ENCODE measurements around the gene FBXL17. TPM values are rescaled to one million over a fixed set of nuclear protein-coding genes. Genes with fewer than 3 reads are reported as not detected.

FBXL17 gene
- total and polyA plus RNA-seq, 2 of the 4 experiments (the other 2 are of a cell fraction), result 3.9 to 8.1 TPM

- Histone ChIP-seq H3K27ac (ENCODE audit: insufficient read depth, low read length) (no peak overlapping the region), H2BK15ac (ENCODE audit: low read depth, low read length) (no peak overlapping the region), H2AFZ (replicated peaks; ENCODE audit: low read length, poor library complexity) (no peak overlapping the region), H3K56ac (ENCODE audit: extremely low read depth, insufficient read depth, low read length) (no peak overlapping the region), H2AK5ac (ENCODE audit: low read depth, low read length) (no peak overlapping the region), H3K79me1 (ENCODE audit: low read depth in 1 of 2, low read length in 2 of 2) (no peaks in the 10 kb centered on the region), H3K9me3 (ENCODE audit: control insufficient read depth, insufficient read depth, low read length) (no peaks in the 10 kb centered on the region), H3K9me1 (ENCODE audit: insufficient read depth, low read length) (no peaks in the 10 kb centered on the region), H3K4ac (ENCODE audit: low read depth, low read length) (no peak overlapping the region), H3K27me3 (ENCODE audit: control insufficient read depth, insufficient read depth, low read length) (no peaks in the 10 kb centered on the region), H3K14ac (replicated peaks; ENCODE audit: low read depth, low read length) (no peak overlapping the region), H2BK120ac (ENCODE audit: low read depth, low read length) (no peak overlapping the region), H4K20me1 (ENCODE audit: insufficient read depth, low read length) (no peaks in the 10 kb centered on the region), H3K9ac (ENCODE audit: low read depth, low read length) (no peak overlapping the region), H2AK9ac (replicated peaks; ENCODE audit: low read depth, low read length, poor library complexity) (no peak overlapping the region), H3K18ac (ENCODE audit: low read depth, low read length) (no peak overlapping the region), H3K4me2 (ENCODE audit: low read depth, low read length) (no peak overlapping the region), H2BK20ac (ENCODE audit: low read depth, low read length) (no peak overlapping the region), H4K91ac (ENCODE audit: insufficient read depth, low read depth, low read length) (no peak overlapping the region), H3K4me1 (ENCODE audit: control insufficient read depth, insufficient read depth, low read length) (no peaks in the 10 kb centered on the region), H3K4me3 (ENCODE audit: insufficient read depth, low read depth, low read length) (no peak overlapping the region), H4K5ac (ENCODE audit: low read depth, low read length) (no peak overlapping the region), H3K36me3 (ENCODE audit: control insufficient read depth, insufficient read depth, low read length) (no peaks in the 10 kb centered on the region), H2BK5ac (ENCODE audit: low read depth, low read length, poor library complexity, severe bottlenecking) (no peak overlapping the region), H4K8ac (ENCODE audit: low read depth in 2 of 2, low read length in 2 of 2) (no peak overlapping the region), H3K23ac (ENCODE audit: low read depth, low read length) (no peak overlapping the region)
- no CpG with 5 or more reads among the region's 1 CpG for WGBS, 2 experiments (ENCODE audit: extremely low coverage in 2 of 2, insufficient read length in 1 of 2)
- dilution Hi-C loops (cut with HindIII; ENCODE audit: low sequenced_read_pairs, unreplicated experiment) (no loop called here), intact Hi-C loops (cut with micrococcal nuclease) (no loop called here), in situ Hi-C loops (cut with MboI; ENCODE audit: low sequenced_read_pairs) (no loop called here)
- no TSS peak for BruUV-seq (replicated peaks)
- ATAC-seq (ENCODE audit: low read depth), result no peak
- no peak for TF ChIP-seq RCOR1 (IDR thresholded peaks at IDR 0.05; ENCODE audit: insufficient replicate concordance, low read length)
- no peak for TF ChIP-seq CTCF (conservative IDR thresholded peaks at IDR 0.05; ENCODE audit: low read depth, low read length)
- TF ChIP-seq RAD21 (IDR thresholded peaks at IDR 0.05; ENCODE audit: low read length), result no peak
- TF ChIP-seq USF2 (IDR thresholded peaks at IDR 0.05; ENCODE audit: low read depth, low read length), result no peak
- no peak for TF ChIP-seq MAZ (IDR thresholded peaks at IDR 0.05; ENCODE audit: borderline replicate concordance, low read depth, low read length)
- no peak for TF ChIP-seq ELK1 (IDR thresholded peaks at IDR 0.05; ENCODE audit: borderline replicate concordance, low read depth, low read length)
- no peak for DNase-seq
- CTCF ChIA-PET, result interaction anchor here (0.6 kb wide), 1 partner anchor 36 kb away, joined by 3 read pairs; no protein-coding TSS in a partner anchor
- POLR2A ChIA-PET (ENCODE audit: unreplicated experiment), result no interaction called here
These were observed 252.8 kb downstream of the FBXL17 start for GRCh38 chr5:108129129-108129528.

Measured in IMR-90 (cell line).